Measurements from ENCODE around the gene SAFB.

The SAFB gene

GRCh38 chr19:5622465-5623396 is at the start of gene SAFB, which contains the start of gene SAFB2:
SAFB (plus strand) TSS chr19:5623083; CDS start chr19:5623206, 123 bp downstream.
SAFB2 (minus strand) TSS chr19:5622776; CDS start chr19:5622715, 61 bp downstream.
- DNase-seq, result peak; percentile 97 to 99

GRCh38 chr19:5575590-5575989 is 47.3 kb upstream of the SAFB start:
- no peak for DNase-seq

DNA sequence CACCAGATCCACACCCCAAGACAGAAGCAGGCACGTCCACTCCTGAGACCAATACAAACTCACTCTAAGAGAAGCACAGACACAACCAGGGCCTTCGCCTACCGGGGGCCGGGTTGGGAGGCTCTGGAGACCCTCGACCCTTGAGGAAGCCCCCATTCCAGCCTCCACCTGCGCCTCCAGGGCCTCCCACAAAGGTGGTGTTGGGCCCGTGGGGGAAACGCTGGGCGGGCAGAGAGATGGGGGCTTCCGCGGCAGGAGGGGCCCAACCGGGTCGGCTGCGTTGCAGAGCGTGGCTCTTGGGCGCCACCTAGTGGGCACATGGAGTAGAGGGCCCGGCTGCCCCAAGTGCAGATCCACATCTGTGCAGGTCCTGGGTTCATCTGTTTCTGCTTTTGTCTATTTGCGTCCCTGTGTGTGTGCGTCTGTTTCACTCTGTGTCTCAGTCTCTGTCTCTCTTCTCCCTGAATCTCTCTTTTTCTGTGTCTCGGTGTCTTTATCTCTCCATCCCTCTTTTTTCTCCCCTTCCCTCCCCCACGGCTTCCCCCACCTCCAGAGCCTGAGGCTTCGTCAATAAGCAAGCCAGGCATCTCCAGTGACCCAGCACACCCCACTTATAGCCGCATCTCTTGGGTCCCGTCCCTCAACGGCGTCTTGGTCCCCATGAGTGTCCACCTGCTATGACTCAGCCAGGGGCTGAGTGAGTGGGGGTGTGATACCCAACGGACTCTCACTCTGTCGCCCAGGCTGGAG is 44.6 kb upstream of the SAFB start:
- DNase-seq, result peak; percentile 59 to 65

GRCh38 chr19:5579286-5579685 is 43.6 kb upstream of the SAFB start:
- no peak for DNase-seq

DNA sequence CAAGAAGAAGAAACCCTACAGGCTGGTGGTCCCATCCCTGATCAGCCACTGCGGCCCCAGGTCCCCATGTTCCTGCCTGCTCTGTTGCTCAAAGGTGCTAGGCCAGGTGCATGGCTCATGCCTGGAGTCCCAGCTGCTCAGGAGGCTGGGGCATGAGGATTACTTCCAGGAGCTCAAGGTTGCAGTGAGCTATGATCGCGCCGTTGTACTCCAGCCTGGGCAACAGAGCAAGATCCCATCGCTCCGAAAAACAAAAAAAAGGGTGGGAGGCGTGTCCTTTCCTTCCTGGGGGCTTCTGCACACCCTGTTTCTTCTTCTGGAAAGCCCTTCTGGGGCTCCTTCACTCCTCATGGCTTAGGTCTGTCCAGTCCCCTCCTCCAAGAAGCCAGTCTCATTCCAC is 43.2 kb upstream of the SAFB start:
- DNase-seq, result no peak

DNA sequence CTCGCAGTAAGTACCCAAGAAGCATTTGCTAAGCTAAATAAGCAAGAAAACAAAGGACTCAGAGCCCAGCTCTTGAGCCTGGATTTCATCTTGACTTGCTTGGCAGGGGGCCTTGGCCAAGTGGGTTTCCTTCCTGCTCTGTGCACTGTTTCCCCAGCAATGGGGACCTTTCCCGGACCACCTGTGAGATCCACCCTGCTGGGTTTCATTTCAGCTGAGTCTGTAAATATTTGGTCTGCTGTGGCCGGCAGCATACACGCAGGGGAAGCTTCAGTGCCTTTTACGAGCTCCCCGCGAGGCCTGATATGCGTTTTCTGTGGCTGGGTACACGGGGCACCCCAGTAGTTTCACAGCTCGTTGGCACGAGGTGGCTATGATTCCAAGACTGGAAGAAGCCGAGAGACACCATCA is 42.7 kb upstream of the SAFB start:
- no peak for DNase-seq

DNA sequence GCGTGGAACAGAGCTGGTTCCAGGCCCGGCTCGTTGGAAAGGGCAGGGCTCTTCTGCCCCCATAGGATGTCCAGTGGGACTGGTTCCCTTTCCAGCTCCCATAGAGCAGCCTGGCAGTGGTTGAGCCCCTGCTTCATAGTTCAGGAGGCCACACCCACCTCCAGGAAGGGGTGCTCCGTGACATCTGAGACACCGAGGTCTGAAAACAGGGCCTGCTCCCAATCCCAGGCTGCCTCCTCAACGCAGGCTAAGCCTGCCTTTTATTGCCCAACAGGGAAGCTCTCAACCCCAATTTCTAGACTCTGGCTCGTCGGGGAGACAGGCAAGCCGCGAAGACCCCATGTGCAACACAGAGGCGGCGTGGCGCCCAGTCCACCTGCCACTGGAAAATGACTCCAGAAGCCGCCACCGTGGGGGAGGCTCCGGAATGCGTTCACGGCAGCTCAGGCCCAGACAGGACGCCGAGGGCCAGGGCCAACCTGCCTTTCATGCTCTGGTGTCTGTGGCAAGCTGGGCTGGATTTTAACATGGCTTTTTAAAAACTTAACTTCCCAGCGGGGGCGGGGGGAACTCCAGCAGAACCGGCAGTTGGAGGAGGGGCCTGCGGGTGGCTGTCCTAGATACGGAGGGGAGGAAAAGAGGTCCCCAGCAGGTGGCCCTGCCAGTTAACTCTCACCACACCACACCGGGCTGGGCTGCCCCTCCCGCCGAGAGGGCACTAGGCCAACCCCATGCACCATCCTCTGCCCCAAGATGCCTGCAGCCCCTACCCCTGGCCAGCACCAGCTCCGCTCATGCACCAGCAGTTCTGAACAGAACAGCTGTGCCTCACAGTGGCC is 37.2 kb upstream of the SAFB start:
- DNase-seq, result peak; percentile 41 to 46

DNA sequence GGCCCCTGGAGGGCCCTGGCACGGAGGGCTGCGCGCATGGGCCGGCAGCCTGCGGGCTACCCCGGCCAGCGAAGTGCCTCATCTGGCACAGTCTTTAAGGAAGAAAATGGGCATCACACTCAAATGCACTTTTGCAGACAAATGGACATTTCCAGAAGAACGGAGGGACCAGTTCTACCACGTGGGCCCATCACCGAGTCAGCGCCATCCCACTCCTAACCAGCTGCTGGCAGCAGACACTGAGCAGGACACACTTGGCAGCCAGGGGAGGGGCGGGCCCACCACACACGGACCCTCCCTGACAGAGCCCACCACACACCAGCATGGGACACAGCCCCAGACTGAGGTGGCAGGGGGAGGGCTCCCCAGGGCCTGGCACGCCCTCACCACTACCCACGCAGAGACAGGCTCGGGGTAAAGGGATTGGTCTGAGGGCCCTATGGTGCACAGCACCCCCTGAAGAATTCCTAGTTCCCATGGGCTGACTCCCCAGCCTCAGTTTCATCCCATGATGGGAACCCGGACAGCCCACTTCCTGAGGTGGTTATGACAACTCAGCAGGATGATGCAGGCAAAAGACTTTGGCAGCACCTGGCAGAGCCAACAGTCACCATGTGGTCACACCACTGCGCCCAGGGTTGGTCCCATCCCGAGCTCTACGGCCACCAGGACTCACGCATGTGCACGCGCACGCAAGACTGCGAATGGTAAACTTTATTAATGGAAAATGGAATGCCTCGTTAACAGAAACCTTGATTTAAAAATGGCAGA is 36.4 kb upstream of the SAFB start:
- DNase-seq, result no peak

DNA sequence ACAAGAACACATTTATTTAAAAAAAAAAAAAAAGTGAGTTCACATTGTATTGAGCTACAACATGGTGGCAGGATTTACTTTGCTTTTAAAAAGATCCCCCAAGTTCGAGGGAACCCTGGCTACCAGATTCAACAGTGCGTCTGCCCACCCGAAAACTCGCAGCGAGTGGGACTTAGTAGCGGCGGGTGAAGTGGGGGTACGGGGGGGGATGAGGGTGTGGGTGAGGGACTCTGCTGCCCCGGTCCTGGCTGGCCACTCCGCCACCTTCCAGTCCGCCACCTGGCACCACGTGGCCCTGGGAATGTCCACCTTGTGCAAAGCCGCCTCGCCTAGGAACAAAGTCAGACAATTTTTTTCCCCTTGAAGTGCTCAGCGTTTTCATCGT is 35.8 kb upstream of the SAFB start:
- no peak for DNase-seq

DNA sequence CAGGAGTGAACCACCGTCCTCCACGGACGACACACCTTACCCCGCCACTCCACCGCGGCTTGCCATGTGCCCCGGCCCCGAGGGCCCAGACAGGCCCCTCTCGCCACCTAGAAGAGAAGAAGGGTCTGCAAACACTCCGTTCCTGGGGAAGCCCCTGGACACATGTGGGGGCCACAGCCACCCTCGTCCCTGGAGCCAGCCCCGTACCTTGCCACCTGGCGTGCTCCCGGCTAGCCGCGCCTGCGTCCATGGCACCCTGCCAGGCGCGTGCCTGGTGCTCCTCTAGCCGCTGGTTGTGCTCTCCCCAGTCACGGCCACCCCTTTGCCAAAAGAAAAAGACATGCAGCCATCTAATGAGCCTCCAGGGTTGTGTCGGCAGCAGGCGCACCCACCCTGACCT is 35.2 kb upstream of the SAFB start:
- no peak for DNase-seq

DNA sequence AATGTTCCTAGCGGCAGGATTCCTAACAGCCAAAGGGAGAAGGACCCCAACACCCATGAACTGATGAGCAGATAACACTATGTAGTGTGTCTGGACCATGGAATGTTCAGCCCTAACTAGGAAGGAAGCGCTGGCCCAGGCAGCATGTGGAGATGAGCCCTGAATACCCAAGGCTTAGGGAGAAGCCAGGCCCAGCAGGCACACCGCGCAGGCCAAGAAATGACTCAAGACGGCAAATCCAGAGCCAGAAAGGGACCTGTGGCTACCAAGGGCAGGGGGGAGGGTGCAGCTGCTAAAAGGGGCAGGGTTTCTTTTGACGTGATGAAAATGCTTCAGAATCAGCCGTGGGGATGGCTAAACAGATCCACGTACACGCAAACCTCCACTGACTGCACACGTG is 34.4 kb upstream of the SAFB start:
- DNase-seq, result no peak

DNA sequence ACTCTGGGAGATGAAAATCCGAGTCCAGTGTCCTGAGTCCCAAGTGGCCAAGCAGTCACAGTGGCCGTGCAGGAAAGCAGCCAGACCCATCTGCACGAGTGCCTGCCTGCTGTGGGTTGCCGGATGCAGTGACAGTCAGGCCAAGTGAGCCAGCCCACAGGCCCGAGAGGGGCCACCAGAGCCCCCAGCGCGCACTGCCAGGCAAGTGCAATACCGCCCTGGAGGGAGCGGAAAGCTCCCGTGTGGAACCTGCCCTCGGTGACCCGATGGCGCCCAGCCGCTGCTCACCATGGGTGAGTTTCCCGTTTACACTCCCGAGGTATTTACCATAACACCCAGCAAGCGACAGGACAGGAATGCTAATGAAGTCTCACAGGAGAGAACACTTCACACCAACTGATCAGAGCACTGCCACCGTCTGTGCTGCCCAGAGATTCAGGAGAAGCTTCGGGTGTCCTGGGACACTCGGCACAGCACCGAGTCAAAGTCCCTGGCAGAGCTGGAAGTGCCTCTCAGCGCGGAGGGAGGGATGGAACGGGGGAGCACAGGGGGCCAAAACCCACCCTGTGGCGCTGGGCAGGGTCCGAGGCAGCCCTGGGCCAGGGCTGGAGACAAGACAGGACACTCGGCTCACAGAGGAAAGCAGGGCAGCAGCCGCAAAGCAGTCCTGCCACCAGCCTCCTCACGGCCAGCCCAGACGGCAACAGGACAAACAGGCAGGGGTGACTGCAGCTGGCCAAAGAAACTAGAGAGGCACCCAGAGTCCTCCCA is 33.8 kb upstream of the SAFB start:
- DNase-seq, result no peak

- no peak for DNase-seq
These were observed 32.6 kb upstream of the SAFB start for GRCh38 chr19:5590151-5590864.

DNA sequence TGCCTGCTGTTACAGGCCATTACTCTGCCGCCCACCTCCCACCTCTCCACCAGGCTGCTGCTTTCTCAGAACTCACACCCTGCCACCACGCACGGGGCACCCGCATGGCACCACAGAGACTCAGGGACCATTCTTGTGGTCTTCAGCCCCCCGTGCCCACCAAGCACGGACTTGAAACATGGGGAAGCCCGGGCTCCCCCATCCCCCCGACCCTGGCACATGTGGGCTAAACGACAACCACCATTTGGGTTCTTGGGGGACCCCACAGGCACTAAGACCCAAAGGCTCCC is 32.1 kb upstream of the SAFB start:
- no peak for DNase-seq

DNA sequence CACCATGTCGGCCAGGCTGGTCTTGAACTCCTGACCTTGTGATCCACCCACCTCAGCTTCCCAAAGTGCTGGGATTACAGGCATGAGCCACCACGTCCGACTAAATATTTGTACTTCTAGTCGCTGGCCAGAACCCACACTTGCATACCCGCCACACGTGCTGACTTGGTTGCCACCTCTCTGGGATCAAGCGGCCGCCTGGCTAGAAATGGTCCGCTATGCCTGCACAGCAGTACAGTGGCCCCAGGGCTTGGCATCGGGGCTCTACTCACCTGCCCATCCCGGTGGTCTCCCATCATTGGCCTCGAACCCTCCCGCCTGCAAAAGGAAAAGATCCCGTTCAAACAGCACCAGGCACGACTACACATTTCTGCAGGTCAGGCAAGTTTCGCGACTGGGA is 31.4 kb upstream of the SAFB start:
- DNase-seq, result no peak

DNA sequence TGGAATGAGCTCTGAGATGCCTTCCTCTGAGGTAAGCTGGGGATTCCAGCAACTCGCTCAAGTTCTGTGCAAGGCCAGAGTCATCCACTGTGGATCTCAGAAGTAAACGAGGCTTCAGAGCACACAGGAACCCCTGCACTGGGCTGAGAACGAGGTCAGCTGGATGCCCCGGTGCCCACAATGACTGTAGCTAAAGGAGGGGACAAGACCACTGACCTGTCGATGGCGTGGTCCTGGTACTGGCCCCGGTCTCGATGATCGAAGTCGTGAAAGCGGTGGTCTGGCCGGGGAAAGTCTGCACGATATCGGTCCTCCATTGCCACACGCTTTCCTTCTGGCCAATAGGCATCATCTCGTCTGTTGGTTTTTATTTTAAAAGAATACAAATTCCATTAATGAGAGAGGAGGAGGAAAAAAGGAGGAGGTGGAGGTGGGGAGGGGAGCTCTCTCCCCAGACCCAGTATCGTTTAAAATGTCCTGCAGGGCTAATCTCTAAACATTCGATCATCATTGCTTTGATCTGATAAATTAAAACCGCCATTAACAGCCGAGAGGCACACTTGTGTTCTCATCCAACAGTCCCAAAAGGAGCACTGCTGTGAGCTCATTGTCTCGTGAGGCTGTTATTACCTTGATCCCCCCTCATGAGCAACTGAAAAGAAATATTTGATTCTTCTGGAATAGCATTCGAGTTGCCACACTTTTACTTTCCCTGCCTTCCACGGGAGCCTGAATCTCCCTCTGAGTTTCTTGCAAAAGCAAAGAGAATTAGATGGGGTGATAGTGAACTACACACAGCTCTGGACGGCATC is 30.1 kb upstream of the SAFB start:
- DNase-seq, result no peak

DNA sequence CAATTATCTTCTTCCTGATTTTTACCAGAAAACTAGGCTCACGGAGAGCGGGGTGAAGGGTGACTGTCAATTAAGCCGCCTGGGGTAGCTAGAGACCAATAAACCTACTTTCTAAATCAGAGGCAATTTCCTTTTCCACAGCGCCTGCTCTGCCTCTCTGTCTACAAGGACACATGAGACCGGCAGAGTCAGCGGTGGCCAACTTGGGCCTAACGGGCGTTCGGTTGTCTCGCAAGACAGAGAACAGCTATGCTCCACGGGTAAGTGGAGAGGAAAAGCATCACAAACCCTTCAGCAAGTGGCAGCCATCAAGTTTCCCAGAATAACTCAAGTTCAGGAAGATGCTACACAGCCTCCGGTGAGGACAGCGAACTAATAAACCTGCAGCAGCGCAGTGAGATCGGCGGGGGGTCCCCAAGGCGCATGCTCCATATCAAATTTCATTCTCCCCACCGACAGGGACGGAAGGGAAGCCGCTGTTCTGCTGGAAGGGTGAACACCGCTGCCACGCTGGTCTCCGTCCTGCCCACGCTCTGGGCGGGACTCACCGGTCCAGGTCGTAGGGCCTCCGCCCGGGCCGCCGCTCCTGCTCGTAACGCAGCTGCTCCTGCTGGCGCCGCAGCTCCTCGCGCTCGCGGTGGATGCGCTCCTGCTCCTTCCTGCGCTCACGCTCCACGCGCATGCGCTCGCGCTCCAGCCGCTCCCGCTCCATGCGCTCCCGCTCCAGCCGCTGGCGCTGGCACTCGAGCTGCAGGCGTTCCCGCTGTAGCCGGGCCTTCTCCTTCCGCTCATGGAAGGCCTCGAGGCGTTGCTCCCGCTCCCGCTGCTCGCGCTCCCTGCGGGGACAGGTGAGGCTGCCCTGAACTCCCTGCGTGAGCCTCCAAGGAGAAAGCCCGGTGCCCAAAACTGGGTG is 29.3 kb upstream of the SAFB start:
- DNase-seq, result no peak

DNA sequence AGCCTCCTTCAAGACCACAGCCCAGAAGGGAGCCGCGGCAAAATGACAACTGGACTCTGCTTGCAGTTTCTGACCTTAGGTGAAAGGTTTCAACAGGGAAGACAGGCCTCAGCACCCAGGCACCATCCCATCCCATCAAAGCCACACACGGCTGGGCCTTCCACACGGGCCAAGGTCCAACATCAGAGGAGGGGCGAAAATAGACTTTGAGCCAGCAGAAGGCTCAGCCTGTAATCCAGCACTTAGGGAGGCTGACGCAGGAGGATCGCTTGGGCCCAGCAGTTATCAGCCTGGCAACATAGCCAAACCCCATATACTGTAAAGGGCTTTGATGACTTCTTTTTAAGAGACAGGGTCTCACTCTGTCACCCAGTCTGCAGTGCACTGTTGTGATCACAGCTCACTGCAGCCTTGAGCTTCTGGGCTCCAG is 28.3 kb upstream of the SAFB start:
- no peak for DNase-seq

GRCh38 chr19:5595129-5595528 is 27.8 kb upstream of the SAFB start:
- DNase-seq, result no peak
